Body of pancreas (tissue), 4 donors: ENCODE results near the gene BRWD1.

Experiments
- CTCF ChIP-seq, 7 experiments: fragments of 450-650 bp in 4 of 7; fragments of 200-600 bp in 3 of 7; sonication (generic) in 3 of 7; IDR thresholded peaks; one replicate each; pipeline ENCODE4 v1.5.1; 2016 to 2019; ENCODE audit warnings: antibody characterized with exemption in 7 of 7
- POLR2A ChIP-seq, 3 donors: fragments of 450-650 bp; IDR thresholded peaks; one replicate each; pipeline ENCODE4 v1.6.1; 2016; ENCODE audit warnings: antibody characterized with exemption in 3 of 3, mild to moderate bottlenecking in 2 of 3

DNA sequence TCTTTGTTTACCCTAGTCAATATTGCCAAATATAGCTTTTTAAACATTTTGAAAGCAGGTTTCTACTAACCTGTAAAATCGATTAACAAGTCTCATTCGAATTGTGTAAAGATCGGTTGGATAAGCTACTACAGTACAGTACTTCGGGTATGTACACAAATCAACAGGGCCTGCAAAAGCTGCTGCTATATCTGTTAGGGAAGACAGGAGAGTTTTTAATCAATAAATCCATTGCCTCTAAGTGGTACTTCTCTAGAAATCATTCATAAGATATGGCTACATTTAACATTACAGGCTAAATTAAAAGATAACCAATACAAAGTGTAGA, 95.4 kb downstream of the BRWD1 start:
- no peak for TF ChIP-seq CTCF (IDR thresholded peaks at IDR 0.05)
- no peak for TF ChIP-seq POLR2A (IDR thresholded peaks at IDR 0.05)
